A172 (cell line): ENCODE data around the gene ZNF202. TPM values are rescaled to one million over a fixed set of nuclear protein-coding genes. Genes with fewer than 3 reads are reported as not detected.
"Not testable (repeated sequence)": the region's sequence is repeated elsewhere in the genome, so short reads cannot be mapped to it uniquely, and the experiment has no call there.

Experiments
- DNase-seq: peaks from one replicate; pipeline ENCODE4 v3.0.0-alpha.2; 2015; ENCODE audit warnings: low spot score
- total RNA-seq: library from RNA; depleted of rRNA; stranded (reverse); fragments of >200 nt; shearing (Covaris generic); gene quantifications from 2 replicates; pipeline ENCODE4 v1.2.3, GENCODE V29; 2014

The ZNF202 gene
- total RNA-seq, 1 experiment from 2014 or later, result 5.7 TPM

- DNase-seq, result no peak
Observed at GRCh38 chr11:123742031-123742723, 717 bp upstream of the ZNF202 start.

GRCh38 chr11:123740787-123741158 is 687 bp downstream of the ZNF202 start:
- no peak for DNase-seq

GRCh38 chr11:123738374-123738773 is 3.1 kb downstream of the ZNF202 start:
- no peak for DNase-seq

GRCh38 chr11:123736769-123737168 is 4.7 kb downstream of the ZNF202 start:
- no peak for DNase-seq

- no peak for DNase-seq
Observed at GRCh38 chr11:123729602-123730001, 11.9 kb downstream of the ZNF202 start.

GRCh38 chr11:123725995-123726655 is 15.3 kb downstream of the ZNF202 start:
- no peak for DNase-seq

- DNase-seq, result peak; percentile 1
Observed at GRCh38 chr11:123719452-123719851, 22.0 kb downstream of the ZNF202 start.

GRCh38 chr11:123718469-123718868 is 23.0 kb downstream of the ZNF202 start:
- DNase-seq, result no peak

- DNase-seq, result no peak
Observed at GRCh38 chr11:123718063-123718462, 23.4 kb downstream of the ZNF202 start.

- DNase-seq, result not testable (repeated sequence)
Observed at GRCh38 chr11:123712627-123713026, 28.8 kb downstream of the ZNF202 start.

GRCh38 chr11:123707606-123708205 is 33.8 kb downstream of the ZNF202 start:
- DNase-seq, result peak; percentile 28

- no peak for DNase-seq
Observed at GRCh38 chr11:123707206-123707605, 34.3 kb downstream of the ZNF202 start.

GRCh38 chr11:123704341-123704740 is 37.1 kb downstream of the ZNF202 start:
- DNase-seq, result no peak

- DNase-seq, result no peak
Observed at GRCh38 chr11:123702696-123703095, 38.8 kb downstream of the ZNF202 start.

GRCh38 chr11:123702139-123702538 is 39.3 kb downstream of the ZNF202 start:
- no peak for DNase-seq

- no peak for DNase-seq
Observed at GRCh38 chr11:123700772-123701171, 40.7 kb downstream of the ZNF202 start.

GRCh38 chr11:123698546-123699127 is 42.8 kb downstream of the ZNF202 start:
- DNase-seq, result no peak

- DNase-seq, result no peak
Observed at GRCh38 chr11:123696183-123696582, 45.3 kb downstream of the ZNF202 start.

GRCh38 chr11:123695231-123695630 is 46.2 kb downstream of the ZNF202 start:
- DNase-seq, result no peak

- no peak for DNase-seq
Observed at GRCh38 chr11:123694551-123694950, 46.9 kb downstream of the ZNF202 start.

- no peak for DNase-seq
Observed at GRCh38 chr11:123692961-123693360, 48.5 kb downstream of the ZNF202 start.

GRCh38 chr11:123690485-123690884 is 51.0 kb downstream of the ZNF202 start:
- peak; percentile 8 for DNase-seq

GRCh38 chr11:123684601-123685000 is 56.9 kb downstream of the ZNF202 start:
- no peak for DNase-seq
